SK-N-SH treated with all-trans-retinoic acid at 6 μM for 48 hours (cell line): ENCODE measurements around the gene RAC2.

ENCODE experiments used
- ATAC-seq: fragments of 200-7000 bp; cut with Tn5 transposase; 3 replicates; pipeline ENCODE4 v1.9.1; 2020; ENCODE audit warnings: mild to moderate bottlenecking, moderate library complexity
- ARNTL ChIP-seq: fragments of 450-650 bp; formaldehyde crosslinking; IDR thresholded peaks from 2 replicates; pipeline ENCODE4 v1.5.0; 2020; ENCODE audit warnings: low read depth, mild to moderate bottlenecking, moderate library complexity, borderline replicate concordance
- BACH2 ChIP-seq: fragments of 250-450 bp; sonication (Bioruptor Pico); IDR thresholded peaks from 2 replicates; pipeline ENCODE4 v1.9.0; 2021; ENCODE audit warnings: mild to moderate bottlenecking, borderline replicate concordance
- CSDC2 ChIP-seq: fragments of 250-450 bp; sonication (Bioruptor Pico); IDR thresholded peaks from 2 replicates; pipeline ENCODE4 v1.5.0; 2020; ENCODE audit warnings: mild to moderate bottlenecking, moderate library complexity
- ESRRG ChIP-seq: fragments of 250-450 bp; sonication (Bioruptor Pico); IDR thresholded peaks from 2 replicates; pipeline ENCODE4 v1.6.1; 2021; ENCODE audit warnings: mild to moderate bottlenecking
- ISL1 ChIP-seq: fragments of 250-450 bp; sonication (Bioruptor Pico); IDR thresholded peaks from 2 replicates; pipeline ENCODE4 v2.1.2; 2022; ENCODE audit warnings: mild to moderate bottlenecking, moderate library complexity
- OSR1 ChIP-seq: fragments of 250-450 bp; sonication (Bioruptor Pico); IDR thresholded peaks from 2 replicates; pipeline ENCODE4 v1.8.0; 2022; ENCODE audit warnings: moderate library complexity, mild to moderate bottlenecking, inconsistent platforms
- PPARA ChIP-seq: fragments of 250-450 bp; sonication (Bioruptor Pico); IDR thresholded peaks from 2 replicates; pipeline ENCODE4 v1.5.0; 2020; ENCODE audit warnings: mild to moderate bottlenecking, borderline replicate concordance
- RARB ChIP-seq: fragments of 250-450 bp; sonication (Bioruptor Pico); IDR thresholded peaks from 2 replicates; pipeline ENCODE4 v1.8.0; 2021; ENCODE audit warnings: mild to moderate bottlenecking, moderate library complexity
- SNAI2 ChIP-seq: fragments of 250-450 bp; sonication (Bioruptor Pico); IDR thresholded peaks from 2 replicates; pipeline ENCODE4 v1.5.0; 2020; ENCODE audit warnings: mild to moderate bottlenecking, moderate library complexity
- TCF4 ChIP-seq: fragments of 250-450 bp; sonication (Bioruptor Pico); IDR thresholded peaks from 2 replicates; pipeline ENCODE4 v1.8.0; 2021; ENCODE audit warnings: mild to moderate bottlenecking, moderate library complexity, borderline replicate concordance
- TOX ChIP-seq: fragments of 250-450 bp; sonication (Bioruptor Pico); IDR thresholded peaks from 2 replicates; pipeline ENCODE4 v1.8.0; 2021; ENCODE audit warnings: mild to moderate bottlenecking, moderate library complexity, borderline replicate concordance
- ZC3H10 ChIP-seq: fragments of 250-450 bp; sonication (Bioruptor Pico); IDR thresholded peaks from 2 replicates; pipeline ENCODE4 v1.5.1; 2021; ENCODE audit warnings: mild to moderate bottlenecking, moderate library complexity
- ZFP3 ChIP-seq: fragments of 250-450 bp; sonication (Bioruptor Pico); IDR thresholded peaks from 2 replicates; pipeline ENCODE4 v1.5.0; 2020; ENCODE audit warnings: mild to moderate bottlenecking, moderate library complexity
- ZFP30 ChIP-seq: fragments of 450-650 bp; formaldehyde crosslinking; IDR thresholded peaks from 2 replicates; pipeline ENCODE4 v1.5.0; 2022; ENCODE audit warnings: mild to moderate bottlenecking, moderate library complexity
- ZNF565 ChIP-seq: fragments of 450-650 bp; formaldehyde crosslinking; conservative IDR thresholded peaks from 2 replicates; pipeline ENCODE4 v1.5.0; 2020; ENCODE audit warnings: low read depth, mild to moderate bottlenecking, moderate library complexity
- ZNF70 ChIP-seq: fragments of 450-650 bp; formaldehyde crosslinking; IDR thresholded peaks from 2 replicates; pipeline ENCODE4 v1.5.0; 2020; ENCODE audit warnings: mild to moderate bottlenecking, moderate library complexity
- ZNF8 ChIP-seq: fragments of 450-650 bp; formaldehyde crosslinking; IDR thresholded peaks from 2 replicates; pipeline ENCODE4 v1.5.0; 2020; ENCODE audit warnings: mild to moderate bottlenecking, moderate library complexity
- TF ChIP-seq, protein P1 (sequence below): fragments of 250-450 bp; sonication (Bioruptor Pico); IDR thresholded peaks from 2 replicates; pipeline ENCODE4 v1.8.0; 2020; ENCODE audit warnings: mild to moderate bottlenecking, moderate library complexity, borderline replicate concordance
- TF ChIP-seq, protein P2 (sequence below): fragments of 250-450 bp; sonication (Bioruptor Pico); IDR thresholded peaks from 2 replicates; pipeline ENCODE4 v1.5.1; 2021; ENCODE audit warnings: mild to moderate bottlenecking, moderate library complexity
- TF ChIP-seq, protein P3 (sequence below): fragments of 250-450 bp; sonication (Bioruptor Pico); IDR thresholded peaks from 2 replicates; pipeline ENCODE4 v1.8.0; 2021; ENCODE audit warnings: low read depth, mild to moderate bottlenecking, moderate library complexity, borderline replicate concordance
- TF ChIP-seq, protein P4 (sequence below): fragments of 250-450 bp; sonication (Bioruptor Pico); IDR thresholded peaks from 2 replicates; pipeline ENCODE4 v1.5.1; 2020; ENCODE audit warnings: low read depth, mild to moderate bottlenecking, moderate library complexity
- TF ChIP-seq, protein P5 (sequence below): fragments of 250-450 bp; sonication (Bioruptor Pico); IDR thresholded peaks from 2 replicates; pipeline ENCODE4 v1.5.0; 2020; ENCODE audit warnings: mild to moderate bottlenecking, moderate library complexity

Gene RAC2

DNA sequence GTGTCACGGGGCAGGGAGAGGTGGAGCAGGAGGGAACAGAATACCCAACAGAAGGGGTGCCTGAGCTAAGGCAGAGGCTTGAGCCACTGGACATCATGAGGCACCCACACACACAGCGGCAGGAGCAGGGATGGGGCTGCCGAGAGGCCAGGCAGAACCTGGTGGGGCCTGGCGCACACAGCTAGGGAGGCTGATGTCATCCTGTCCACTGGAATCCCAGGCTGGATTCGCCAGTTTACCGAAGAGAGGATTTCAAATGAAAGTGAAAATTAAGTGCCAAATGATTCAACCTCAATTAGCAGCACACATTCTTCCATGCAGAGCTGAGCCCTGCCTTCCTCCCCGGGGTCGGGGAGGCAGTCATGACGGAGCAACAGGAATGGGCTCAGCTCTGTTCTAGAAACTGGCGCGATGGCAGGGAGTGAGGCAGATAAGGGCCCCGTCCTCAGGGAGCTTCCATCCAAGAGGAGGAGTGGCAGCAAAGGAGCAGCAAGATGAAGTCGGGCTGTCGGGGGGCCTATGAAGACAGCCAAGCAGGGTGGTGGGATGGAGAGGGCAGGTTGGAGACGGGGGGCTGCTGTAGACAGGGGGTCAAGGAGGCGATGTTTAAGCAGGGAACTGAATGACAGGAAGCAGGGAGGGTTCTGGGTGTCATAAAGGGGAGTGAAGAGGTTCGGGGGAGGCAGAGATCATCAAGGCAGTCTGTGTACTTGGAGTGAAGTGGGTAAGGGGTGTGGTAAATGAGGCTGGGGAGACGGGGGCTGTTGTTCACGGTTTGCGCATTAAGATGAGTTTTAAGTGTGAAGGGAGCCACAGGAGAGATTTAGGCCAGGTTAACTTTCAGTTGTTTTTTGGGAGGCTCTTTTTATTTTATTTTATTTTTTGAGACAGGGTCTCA, 6.4 kb downstream of the RAC2 start:
- ATAC-seq: no peak; the same call in 2 of the 3 replicates
- TF ChIP-seq BACH2 (CRISPR knock-in tag): no peak
- TF ChIP-seq ZFP30: no peak
- TF ChIP-seq, protein P1, sequence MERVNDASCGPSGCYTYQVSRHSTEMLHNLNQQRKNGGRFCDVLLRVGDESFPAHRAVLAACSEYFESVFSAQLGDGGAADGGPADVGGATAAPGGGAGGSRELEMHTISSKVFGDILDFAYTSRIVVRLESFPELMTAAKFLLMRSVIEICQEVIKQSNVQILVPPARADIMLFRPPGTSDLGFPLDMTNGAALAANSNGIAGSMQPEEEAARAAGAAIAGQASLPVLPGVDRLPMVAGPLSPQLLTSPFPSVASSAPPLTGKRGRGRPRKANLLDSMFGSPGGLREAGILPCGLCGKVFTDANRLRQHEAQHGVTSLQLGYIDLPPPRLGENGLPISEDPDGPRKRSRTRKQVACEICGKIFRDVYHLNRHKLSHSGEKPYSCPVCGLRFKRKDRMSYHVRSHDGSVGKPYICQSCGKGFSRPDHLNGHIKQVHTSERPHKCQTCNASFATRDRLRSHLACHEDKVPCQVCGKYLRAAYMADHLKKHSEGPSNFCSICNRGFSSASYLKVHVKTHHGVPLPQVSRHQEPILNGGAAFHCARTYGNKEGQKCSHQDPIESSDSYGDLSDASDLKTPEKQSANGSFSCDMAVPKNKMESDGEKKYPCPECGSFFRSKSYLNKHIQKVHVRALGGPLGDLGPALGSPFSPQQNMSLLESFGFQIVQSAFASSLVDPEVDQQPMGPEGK (CRISPR knock-in tag): no peak
- no peak for TF ChIP-seq PPARA
- TF ChIP-seq ARNTL: no peak
- TF ChIP-seq ZNF8 (CRISPR knock-in tag): no peak
- no peak for TF ChIP-seq TCF4 (CRISPR knock-in tag)
- no peak for TF ChIP-seq OSR1
- TF ChIP-seq ZC3H10 (CRISPR knock-in tag): no peak
- TF ChIP-seq, protein P2, sequence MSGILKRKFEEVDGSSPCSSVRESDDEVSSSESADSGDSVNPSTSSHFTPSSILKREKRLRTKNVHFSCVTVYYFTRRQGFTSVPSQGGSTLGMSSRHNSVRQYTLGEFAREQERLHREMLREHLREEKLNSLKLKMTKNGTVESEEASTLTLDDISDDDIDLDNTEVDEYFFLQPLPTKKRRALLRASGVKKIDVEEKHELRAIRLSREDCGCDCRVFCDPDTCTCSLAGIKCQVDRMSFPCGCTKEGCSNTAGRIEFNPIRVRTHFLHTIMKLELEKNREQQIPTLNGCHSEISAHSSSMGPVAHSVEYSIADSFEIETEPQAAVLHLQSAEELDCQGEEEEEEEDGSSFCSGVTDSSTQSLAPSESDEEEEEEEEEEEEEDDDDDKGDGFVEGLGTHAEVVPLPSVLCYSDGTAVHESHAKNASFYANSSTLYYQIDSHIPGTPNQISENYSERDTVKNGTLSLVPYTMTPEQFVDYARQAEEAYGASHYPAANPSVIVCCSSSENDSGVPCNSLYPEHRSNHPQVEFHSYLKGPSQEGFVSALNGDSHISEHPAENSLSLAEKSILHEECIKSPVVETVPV (CRISPR knock-in tag): no peak
- TF ChIP-seq ZNF565 (CRISPR knock-in tag): no peak
- TF ChIP-seq ZNF70 (CRISPR knock-in tag): no peak
- TF ChIP-seq SNAI2 (CRISPR knock-in tag): no peak
- TF ChIP-seq, protein P3, sequence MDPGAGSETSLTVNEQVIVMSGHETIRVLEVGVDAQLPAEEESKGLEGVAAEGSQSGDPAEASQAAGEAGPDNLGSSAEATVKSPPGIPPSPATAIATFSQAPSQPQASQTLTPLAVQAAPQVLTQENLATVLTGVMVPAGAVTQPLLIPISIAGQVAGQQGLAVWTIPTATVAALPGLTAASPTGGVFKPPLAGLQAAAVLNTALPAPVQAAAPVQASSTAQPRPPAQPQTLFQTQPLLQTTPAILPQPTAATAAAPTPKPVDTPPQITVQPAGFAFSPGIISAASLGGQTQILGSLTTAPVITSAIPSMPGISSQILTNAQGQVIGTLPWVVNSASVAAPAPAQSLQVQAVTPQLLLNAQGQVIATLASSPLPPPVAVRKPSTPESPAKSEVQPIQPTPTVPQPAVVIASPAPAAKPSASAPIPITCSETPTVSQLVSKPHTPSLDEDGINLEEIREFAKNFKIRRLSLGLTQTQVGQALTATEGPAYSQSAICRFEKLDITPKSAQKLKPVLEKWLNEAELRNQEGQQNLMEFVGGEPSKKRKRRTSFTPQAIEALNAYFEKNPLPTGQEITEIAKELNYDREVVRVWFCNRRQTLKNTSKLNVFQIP (CRISPR knock-in tag): no peak
- TF ChIP-seq ESRRG (CRISPR knock-in tag): no peak
- no peak for TF ChIP-seq CSDC2
- TF ChIP-seq ZFP3 (CRISPR knock-in tag): no peak
- TF ChIP-seq TOX (CRISPR knock-in tag): no peak
- TF ChIP-seq, protein P4, sequence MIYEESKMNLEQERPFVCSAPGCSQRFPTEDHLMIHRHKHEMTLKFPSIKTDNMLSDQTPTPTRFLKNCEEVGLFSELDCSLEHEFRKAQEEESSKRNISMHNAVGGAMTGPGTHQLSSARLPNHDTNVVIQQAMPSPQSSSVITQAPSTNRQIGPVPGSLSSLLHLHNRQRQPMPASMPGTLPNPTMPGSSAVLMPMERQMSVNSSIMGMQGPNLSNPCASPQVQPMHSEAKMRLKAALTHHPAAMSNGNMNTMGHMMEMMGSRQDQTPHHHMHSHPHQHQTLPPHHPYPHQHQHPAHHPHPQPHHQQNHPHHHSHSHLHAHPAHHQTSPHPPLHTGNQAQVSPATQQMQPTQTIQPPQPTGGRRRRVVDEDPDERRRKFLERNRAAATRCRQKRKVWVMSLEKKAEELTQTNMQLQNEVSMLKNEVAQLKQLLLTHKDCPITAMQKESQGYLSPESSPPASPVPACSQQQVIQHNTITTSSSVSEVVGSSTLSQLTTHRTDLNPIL (CRISPR knock-in tag): no peak
- TF ChIP-seq, protein P5, sequence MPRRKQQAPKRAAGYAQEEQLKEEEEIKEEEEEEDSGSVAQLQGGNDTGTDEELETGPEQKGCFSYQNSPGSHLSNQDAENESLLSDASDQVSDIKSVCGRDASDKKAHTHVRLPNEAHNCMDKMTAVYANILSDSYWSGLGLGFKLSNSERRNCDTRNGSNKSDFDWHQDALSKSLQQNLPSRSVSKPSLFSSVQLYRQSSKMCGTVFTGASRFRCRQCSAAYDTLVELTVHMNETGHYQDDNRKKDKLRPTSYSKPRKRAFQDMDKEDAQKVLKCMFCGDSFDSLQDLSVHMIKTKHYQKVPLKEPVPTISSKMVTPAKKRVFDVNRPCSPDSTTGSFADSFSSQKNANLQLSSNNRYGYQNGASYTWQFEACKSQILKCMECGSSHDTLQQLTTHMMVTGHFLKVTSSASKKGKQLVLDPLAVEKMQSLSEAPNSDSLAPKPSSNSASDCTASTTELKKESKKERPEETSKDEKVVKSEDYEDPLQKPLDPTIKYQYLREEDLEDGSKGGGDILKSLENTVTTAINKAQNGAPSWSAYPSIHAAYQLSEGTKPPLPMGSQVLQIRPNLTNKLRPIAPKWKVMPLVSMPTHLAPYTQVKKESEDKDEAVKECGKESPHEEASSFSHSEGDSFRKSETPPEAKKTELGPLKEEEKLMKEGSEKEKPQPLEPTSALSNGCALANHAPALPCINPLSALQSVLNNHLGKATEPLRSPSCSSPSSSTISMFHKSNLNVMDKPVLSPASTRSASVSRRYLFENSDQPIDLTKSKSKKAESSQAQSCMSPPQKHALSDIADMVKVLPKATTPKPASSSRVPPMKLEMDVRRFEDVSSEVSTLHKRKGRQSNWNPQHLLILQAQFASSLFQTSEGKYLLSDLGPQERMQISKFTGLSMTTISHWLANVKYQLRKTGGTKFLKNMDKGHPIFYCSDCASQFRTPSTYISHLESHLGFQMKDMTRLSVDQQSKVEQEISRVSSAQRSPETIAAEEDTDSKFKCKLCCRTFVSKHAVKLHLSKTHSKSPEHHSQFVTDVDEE (CRISPR knock-in tag): no peak

DNA sequence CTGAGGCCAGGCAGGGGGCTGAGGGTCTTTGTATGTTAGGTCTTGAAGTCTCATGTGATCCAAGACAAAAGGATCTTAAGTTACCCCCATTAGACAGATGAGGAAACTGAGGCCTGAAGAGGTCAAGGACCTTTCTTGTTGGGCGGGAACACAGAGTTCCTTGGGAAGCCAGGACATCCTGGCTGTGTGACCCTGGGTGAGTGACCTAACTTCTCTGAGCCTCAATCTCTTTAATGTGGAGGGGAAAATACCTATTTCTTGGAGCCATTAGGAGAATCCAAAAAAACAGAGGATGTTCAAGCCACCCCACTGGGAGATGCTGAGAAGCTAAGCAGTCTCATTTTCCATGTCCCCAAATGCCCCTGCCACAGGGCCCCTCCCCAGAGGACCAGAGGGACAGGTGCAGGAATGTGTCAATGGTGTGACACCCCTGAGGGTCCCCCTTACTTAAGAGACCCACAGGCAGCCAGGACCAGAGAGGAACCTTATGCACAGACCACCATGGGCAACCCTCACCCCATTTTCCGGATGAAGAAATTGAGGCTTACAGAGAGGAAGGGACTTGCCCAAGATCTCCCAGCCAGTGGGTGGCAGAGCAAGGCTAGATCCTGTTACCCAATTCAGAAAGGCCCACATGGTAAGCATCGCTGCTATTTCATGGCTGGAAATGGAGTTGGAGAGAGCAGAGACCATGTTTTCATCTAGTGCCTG, 8.0 kb downstream of the RAC2 start:
- ATAC-seq: no peak
- TF ChIP-seq ZNF70 (CRISPR knock-in tag) (no peak), ZFP3 (CRISPR knock-in tag) (no peak), BACH2 (CRISPR knock-in tag) (no peak), RARB (CRISPR knock-in tag) (no peak), ARNTL (no peak), ZFP30 (no peak), CSDC2 (no peak), OSR1 (no peak), ISL1 (CRISPR knock-in tag) (no peak)
- TF ChIP-seq, protein P5 (CRISPR knock-in tag): no peak
- TF ChIP-seq, protein P1 (CRISPR knock-in tag): no peak
- TF ChIP-seq, protein P4 (CRISPR knock-in tag): no peak
